OCI-LY1 (cell line): Measurements from ENCODE around the gene ZNF778.

Source experiments
- CTCF ChIP-seq: fragments of 200-600 bp; sonication (generic), shearing (Covaris generic); IDR thresholded peaks from 2 replicates; pipeline ENCODE4 v1.5.1; 2017; ENCODE audit warnings: mild to moderate bottlenecking, antibody characterized with exemption, low read length, moderate library complexity, mixed read lengths
- EZH2 ChIP-seq: fragments of 200-600 bp; sonication (generic), shearing (Covaris generic); IDR thresholded peaks from 2 replicates; pipeline ENCODE4 v1.8.0; 2017; ENCODE audit warnings: borderline replicate concordance, mixed run types, mild to moderate bottlenecking, antibody characterized with exemption, low read length, moderate library complexity, mixed read lengths

DNA sequence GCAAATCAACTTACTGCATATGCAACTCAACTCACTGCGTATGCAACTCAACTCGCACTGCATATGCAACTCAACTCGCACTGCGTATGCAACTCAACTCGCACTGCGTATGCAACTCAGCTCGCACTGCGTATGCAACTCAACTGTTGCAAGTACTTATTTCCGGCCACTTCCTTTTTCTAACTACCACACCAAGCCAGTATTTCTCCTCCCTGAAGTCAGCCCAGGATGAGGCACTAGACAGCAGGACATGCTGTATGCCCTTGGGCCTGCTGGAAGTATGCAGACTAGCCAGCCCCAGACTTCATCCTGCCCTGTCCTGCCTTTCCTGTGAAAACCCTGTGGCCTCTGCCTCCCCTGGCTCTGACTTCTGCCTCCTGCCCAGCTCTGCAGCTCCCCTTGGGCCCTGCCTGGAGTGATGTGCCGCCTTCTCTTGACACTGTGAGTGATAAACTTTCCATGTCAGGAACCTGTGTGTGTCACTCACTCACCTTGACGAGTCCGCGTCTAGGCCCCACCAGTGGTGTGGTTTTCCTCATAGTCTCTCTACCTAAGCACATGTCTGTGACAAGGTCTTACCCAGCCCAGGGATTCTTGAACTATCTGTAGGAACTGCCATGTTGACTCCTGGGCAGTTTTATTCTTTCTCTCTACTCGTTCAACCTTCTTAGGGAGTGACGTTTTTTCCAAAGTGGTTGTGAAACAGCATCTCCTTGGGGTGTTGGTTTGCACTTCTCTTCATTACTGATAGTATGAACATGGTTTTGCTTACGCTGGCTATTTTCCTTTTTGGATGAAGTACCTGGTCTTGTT lies 16.4 kb downstream of the ZNF778 start:
- TF ChIP-seq EZH2 (no peak), CTCF (no peak)
